SK-N-SH (cell line): Measurements from ENCODE around the gene PLA2G4E. TPM values are rescaled to one million over a fixed set of nuclear protein-coding genes. Genes with fewer than 3 reads are reported as not detected.

Experiments used
- CTCF ChIA-PET: fragments of 300-600, 350-600 bp; formaldehyde crosslinking; extraction: SDS; loops from one replicate; lab custom pipeline; 2021; lab: Yijun Ruan, JAX
- POLR2A ChIA-PET: fragments of 350-600 bp; sonication (Branson Sonifier 250); formaldehyde crosslinking; extraction: SDS; loops from one replicate; lab custom pipeline; 2020; ENCODE audit warnings: antibody characterized with exemption, inconsistent platforms; lab: Yijun Ruan, JAX
- DNase-seq: peaks from one replicate; pipeline ENCODE4 v3.0.0; 2012
- H2AFZ ChIP-seq: fragments of 200-600 bp; sonication (generic); 2 replicates; pipeline ENCODE4 v1.8.1; 2016; ENCODE audit warnings: antibody characterized with exemption, mild to moderate bottlenecking, low read depth
- H3F3A ChIP-seq: fragments of 200-600 bp; sonication (generic); replicated peaks from 2 replicates; pipeline ENCODE3; 2016; ENCODE audit warnings: antibody characterized with exemption, mild to moderate bottlenecking; ENCODE audit not compliant: insufficient read depth
- H3K27ac ChIP-seq, 2 experiments: fragments of 200-500 bp in 1 of 2; fragments of 200-600 bp in 1 of 2; sonication (Bioruptor generic) in 1 of 2; sonication (generic), shearing (Covaris generic) in 1 of 2; 2 replicates each; pipeline versions ENCODE4 v1.5.1 to v1.6.1; 2014 to 2016; ENCODE audit warnings: low read depth in 2 of 2, inconsistent platforms in 1 of 2, low read length in 1 of 2, mild to moderate bottlenecking in 1 of 2, mixed read lengths in 1 of 2
- H3K27me3 ChIP-seq: fragments of 200-600 bp; sonication (generic), shearing (Covaris generic); 2 replicates; pipeline ENCODE4 v1.6.1; 2016; ENCODE audit warnings: mixed run types; ENCODE audit not compliant: insufficient read depth
- H3K36me3 ChIP-seq, 2 experiments: fragments of 200-500 bp in 1 of 2; fragments of 200-600 bp in 1 of 2; sonication (Bioruptor generic) in 1 of 2; sonication (generic) in 1 of 2; replicated peaks in 1 of 2; 2 replicates each; pipeline versions ENCODE3 to v1.5.1; 2014 to 2016; ENCODE audit warnings: low read length in 1 of 2, mild to moderate bottlenecking in 1 of 2; ENCODE audit not compliant: insufficient read depth in 2 of 2, control insufficient read depth in 1 of 2
- H3K4me1 ChIP-seq, 2 experiments: fragments of 200-500 bp in 1 of 2; fragments of 200-600 bp in 1 of 2; sonication (Bioruptor generic) in 1 of 2; sonication (generic), shearing (Covaris generic) in 1 of 2; 2 replicates each; pipeline versions ENCODE4 v1.5.1 to v1.6.1; 2014 to 2016; ENCODE audit warnings: low read depth in 1 of 2, low read length in 1 of 2, mixed run types in 1 of 2; ENCODE audit not compliant: insufficient read depth in 2 of 2, control insufficient read depth in 1 of 2
- H3K4me2 ChIP-seq: fragments of 200-600 bp; sonication (generic), shearing (Covaris generic); 2 replicates; pipeline ENCODE4 v1.6.1; 2017; ENCODE audit warnings: mixed run types
- H3K4me3 ChIP-seq, 2 experiments: fragments of 200-500 bp in 1 of 2; fragments of 200-600 bp in 1 of 2; sonication (Bioruptor generic) in 1 of 2; sonication (generic), shearing (Covaris generic) in 1 of 2; 2 replicates each; pipeline versions ENCODE4 v1.5.1 to v1.8.1; 2014 to 2016; ENCODE audit warnings: low read depth in 2 of 2, inconsistent platforms in 1 of 2, low read length in 1 of 2, mild to moderate bottlenecking in 1 of 2, mixed read lengths in 1 of 2, moderate library complexity in 1 of 2
- H3K79me2 ChIP-seq: fragments of 200-600 bp; sonication (generic); 2 replicates; pipeline ENCODE4 v1.8.1; 2017; ENCODE audit warnings: mild to moderate bottlenecking; ENCODE audit not compliant: insufficient read depth
- H3K9ac ChIP-seq: fragments of 200-600 bp; sonication (generic); 2 replicates; pipeline ENCODE4 v1.6.1; 2017; ENCODE audit warnings: mixed run types
- H3K9me2 ChIP-seq: fragments of 200-600 bp; sonication (generic); 2 replicates; pipeline ENCODE4 v1.6.1; 2017; ENCODE audit warnings: mixed run types
- H3K9me3 ChIP-seq: fragments of 200-600 bp; sonication (generic); 2 replicates; pipeline ENCODE4 v1.6.1; 2017; ENCODE audit warnings: mixed run types, mild to moderate bottlenecking, moderate library complexity
- H4K20me1 ChIP-seq: fragments of 200-600 bp; sonication (generic); 2 replicates; pipeline ENCODE4 v1.6.1; 2017; ENCODE audit warnings: mild to moderate bottlenecking, mixed run types; ENCODE audit not compliant: insufficient read depth
- CHD2 ChIP-seq: fragments of 150-350 bp; IDR thresholded peaks from 2 replicates; pipeline ENCODE4 v1.6.1; 2018; ENCODE audit warnings: low read length; ENCODE audit not compliant: partially characterized antibody
- CTCF ChIP-seq: fragments of 200-600 bp; sonication (generic); IDR thresholded peaks from 2 replicates; pipeline ENCODE4 v1.6.1; 2017; ENCODE audit warnings: antibody characterized with exemption, mild to moderate bottlenecking, moderate library complexity
- GATA2 ChIP-seq: sonication (generic); formaldehyde crosslinking; IDR thresholded peaks from 2 replicates; pipeline ENCODE4 v1.5.0; 2020; ENCODE audit warnings: mild to moderate bottlenecking, missing genetic modification reagents
- JUND ChIP-seq: IDR thresholded peaks from 2 replicates; pipeline ENCODE4 v1.4.0; 2012
- MAX ChIP-seq: IDR thresholded peaks from 2 replicates; pipeline ENCODE4 v1.4.0; 2012; ENCODE audit warnings: low read depth
- MXI1 ChIP-seq: IDR thresholded peaks from 2 replicates; pipeline ENCODE4 v1.6.1; 2012; ENCODE audit warnings: mild to moderate bottlenecking, low read depth, low read length, improper control_type of control experiment
- PBX3 ChIP-seq: IDR thresholded peaks from 2 replicates; pipeline ENCODE4; 2012
- POLR2AphosphoS5 ChIP-seq: IDR thresholded peaks from 2 replicates; pipeline ENCODE4 v1.6.1; 2012; ENCODE audit warnings: low read depth, low read length
- RAD21 ChIP-seq: IDR thresholded peaks from 2 replicates; pipeline ENCODE4 v1.6.1; 2012; ENCODE audit warnings: mild to moderate bottlenecking, low read length
- SMC3 ChIP-seq: IDR thresholded peaks from 2 replicates; pipeline ENCODE4 v1.6.1; 2012; ENCODE audit warnings: low read depth, low read length, improper control_type of control experiment
- TAF1 ChIP-seq: IDR thresholded peaks from 2 replicates; pipeline ENCODE4 v1.6.1; 2012; ENCODE audit warnings: low read depth, mild to moderate bottlenecking, low read length, moderate library complexity, borderline replicate concordance
- TCF12 ChIP-seq: IDR thresholded peaks from 2 replicates; pipeline ENCODE4 v1.4.0; 2012
- TEAD4 ChIP-seq: IDR thresholded peaks from 2 replicates; pipeline ENCODE4 v1.4.0; 2012; ENCODE audit warnings: mild to moderate bottlenecking, borderline replicate concordance; ENCODE audit not compliant: insufficient read depth
- USF1 ChIP-seq: IDR thresholded peaks from 2 replicates; pipeline ENCODE4 v1.4.0; 2012; ENCODE audit warnings: low read depth, borderline replicate concordance
- YY1 ChIP-seq: IDR thresholded peaks from 2 replicates; pipeline ENCODE4 v1.4.0; 2012; ENCODE audit warnings: low read depth, mild to moderate bottlenecking
- ZBTB33 ChIP-seq: IDR thresholded peaks from 2 replicates; pipeline ENCODE4 v1.4.0; 2012; ENCODE audit warnings: low read depth, borderline replicate concordance
- WGBS: methylation state at CpG from one replicate; pipeline ENCODE4 v1.1.6; 2017; ENCODE audit warnings: low lambda C conversion rate; 5-methylcytosine and 5-hydroxymethylcytosine counted together
- polyA plus RNA-seq, 3 experiments: library from polyadenylated mRNA; depleted of rRNA; stranded (reverse); fragments of >200 nt; gene quantifications; 2 replicates each; pipeline ENCODE4 v1.2.3, GENCODE V29; 2012

The PLA2G4E gene
- polyA plus RNA-seq, 1 of the 3 experiments (the other 2 are of a cell fraction) = not detected

- Histone ChIP-seq H3K27me3 (peaks cover 6% of the 10 kb centered on the region; the same call in 1 of the 2 replicates), H3K27ac (no peak overlapping the region), H3K36me3 (no peaks in the 10 kb centered on the region), H3K9ac (no peak overlapping the region), H3K4me2 (no peak overlapping the region), H3K9me2 (no peaks in the 10 kb centered on the region), H3K79me2 (no peaks in the 10 kb centered on the region), H4K20me1 (no peaks in the 10 kb centered on the region), H3F3A (no peaks in the 10 kb centered on the region), H3K9me3 (no peaks in the 10 kb centered on the region), H2AFZ (no peak overlapping the region), H3K4me1 (peaks cover 0 to 13% of the 10 kb centered on the region in 2 experiments; a peak in 2 of 4 replicates), H3K4me3 (peak overlapping the region in 1 of 2 experiments; percentile 15; a peak in 1 of 4 replicates)
- WGBS = 38% methylated on average over 14 of the region's 14 CpGs
- POLR2A ChIA-PET = no interaction called here
- TF ChIP-seq MXI1 = peak; percentile 56; the same call in 1 of the 2 replicates
- peak; percentile 92 for TF ChIP-seq CTCF
- TF ChIP-seq SMC3 = peak; percentile 74
- no peak for TF ChIP-seq PBX3
- no peak for TF ChIP-seq TAF1
- peak; percentile 61 for TF ChIP-seq RAD21
- DNase-seq = peak; percentile 69
- CTCF ChIA-PET = interaction anchor here (0.7 to 17.2 kb wide), 12 partner anchors 9 to 84 kb away, joined by 3 to 293 read pairs (median 4); no protein-coding TSS in a partner anchor
These were observed 39.0 kb upstream of the PLA2G4E start for GRCh38 chr15:42059661-42060476.

GRCh38 chr15:42058791-42059190, 37.9 kb upstream of the PLA2G4E start:
- no peak overlapping the region for H3K4me3 ChIP-seq
- H3K27ac ChIP-seq = no peak overlapping the region
- 53% methylated on average over 3 of the region's 3 CpGs for WGBS
- TF ChIP-seq ZBTB33 = no peak
- TF ChIP-seq TAF1 = no peak
- TF ChIP-seq MAX = no peak
- no peak for TF ChIP-seq USF1
- TF ChIP-seq TEAD4 = no peak
- no peak for TF ChIP-seq GATA2 (CRISPR knock-in tag)
- no peak for TF ChIP-seq TCF12
- TF ChIP-seq CHD2 = no peak
- no peak for TF ChIP-seq YY1
- no peak for TF ChIP-seq JUND
- TF ChIP-seq POLR2AphosphoS5 = no peak
- TF ChIP-seq CTCF = no peak

More at GRCh38 chr15:42058791-42059190, 37.9 kb upstream of the PLA2G4E start:
- Histone ChIP-seq H3K27me3 (peaks cover 6% of the 10 kb centered on the region; the same call in 1 of the 2 replicates), H4K20me1 (no peaks in the 10 kb centered on the region), H3K9me2 (no peaks in the 10 kb centered on the region), H3K9ac (no peak overlapping the region), H3K9me3 (no peaks in the 10 kb centered on the region), H3K79me2 (no peaks in the 10 kb centered on the region), H3F3A (no peaks in the 10 kb centered on the region), H2AFZ (no peak overlapping the region), H3K4me1 (peaks cover 0 to 8% of the 10 kb centered on the region in 2 experiments; a peak in 2 of 4 replicates), H3K36me3 (no peaks in the 10 kb centered on the region), H3K4me2 (no peak overlapping the region)
- CTCF ChIA-PET = interaction anchor here (0.6 to 17.2 kb wide), 5 partner anchors 13 to 71 kb away, joined by 3 to 293 read pairs (median 9); no protein-coding TSS in a partner anchor
- POLR2A ChIA-PET = no interaction called here
- DNase-seq = no peak
